ENCODE measurements around the gene BTBD9.
A peak's percentile ranks its signal among the peaks of the same experiment; 100 is the strongest.

BTBD9 gene

GRCh38 chr6:38552121-38552520 is 87.6 kb downstream of the BTBD9 start:
- DNase-seq = no peak

- no peak for DNase-seq
These were observed 89.9 kb downstream of the BTBD9 start for GRCh38 chr6:38549795-38550194.

GRCh38 chr6:38549180-38549579 is 90.5 kb downstream of the BTBD9 start:
- no peak for DNase-seq

GRCh38 chr6:38543022-38543421 is 96.7 kb downstream of the BTBD9 start:
- DNase-seq = no peak

- no peak for DNase-seq
These were observed 97.7 kb downstream of the BTBD9 start for GRCh38 chr6:38542031-38542430.

GRCh38 chr6:38533064-38533463 is 106.7 kb downstream of the BTBD9 start:
- no peak for DNase-seq

GRCh38 chr6:38531134-38531533 is 108.6 kb downstream of the BTBD9 start:
- DNase-seq = no peak

- no peak for DNase-seq
These were observed 111.3 kb downstream of the BTBD9 start for GRCh38 chr6:38528196-38528965.

- DNase-seq = no peak
These were observed 112.4 kb downstream of the BTBD9 start for GRCh38 chr6:38527371-38527770.

- DNase-seq = no peak
These were observed 113.8 kb downstream of the BTBD9 start for GRCh38 chr6:38525888-38526287.

- no peak for DNase-seq
These were observed 115.1 kb downstream of the BTBD9 start for GRCh38 chr6:38524436-38525145.

GRCh38 chr6:38522322-38522721 is 117.4 kb downstream of the BTBD9 start:
- DNase-seq = no peak

GRCh38 chr6:38518511-38519304 is 121.0 kb downstream of the BTBD9 start:
- no peak for DNase-seq

GRCh38 chr6:38517005-38517404 is 122.7 kb downstream of the BTBD9 start:
- no peak for DNase-seq

- DNase-seq = no peak
These were observed 125.3 kb downstream of the BTBD9 start for GRCh38 chr6:38514399-38514798.

- no peak for DNase-seq
These were observed 127.5 kb downstream of the BTBD9 start for GRCh38 chr6:38512211-38512610.

- no peak for DNase-seq
These were observed 129.5 kb downstream of the BTBD9 start for GRCh38 chr6:38510205-38510604.

GRCh38 chr6:38509713-38510112 is 130.0 kb downstream of the BTBD9 start:
- DNase-seq = no peak

GRCh38 chr6:38508894-38509293 is 130.8 kb downstream of the BTBD9 start:
- DNase-seq = peak; percentile 60

- no peak for DNase-seq
These were observed 131.4 kb downstream of the BTBD9 start for GRCh38 chr6:38508286-38508685.

GRCh38 chr6:38507173-38507572 is 132.6 kb downstream of the BTBD9 start:
- no peak for DNase-seq

GRCh38 chr6:38505826-38506225 is 133.9 kb downstream of the BTBD9 start:
- no peak for DNase-seq

- DNase-seq = no peak
These were observed 134.7 kb downstream of the BTBD9 start for GRCh38 chr6:38504996-38505395.
